Spleen (tissue), 11 donors: ENCODE results near the gene KCNH8. TPM values are rescaled to one million over a fixed set of nuclear protein-coding genes. Genes with fewer than 3 reads are reported as not detected.

ENCODE experiments used
- DNase-seq: peaks from one replicate; pipeline ENCODE4 v3.0.0-alpha.2; 2020
- H3K27ac ChIP-seq, 8 donors: fragments of 200-600 bp; sonication (generic) in 7 of 8; 1 replicate in 4 of 8; 2 replicates in 4 of 8; pipeline versions ENCODE4 v1.5.0 to v1.8.0; 2016 to 2021; ENCODE audit warnings: inconsistent platforms in 4 of 8, mild to moderate bottlenecking in 4 of 8, moderate library complexity in 1 of 8
- H3K27me3 ChIP-seq, 7 donors: fragments of 200-600 bp; sonication (generic) in 6 of 7; replicated peaks in 1 of 7; 1 replicate in 4 of 7; 2 replicates in 3 of 7; pipeline versions ENCODE4 v1.5.0 to v1.8.0; 2016 to 2021; ENCODE audit warnings: inconsistent platforms in 3 of 7, mild to moderate bottlenecking in 1 of 7
- H3K36me3 ChIP-seq, 6 donors: fragments of 200-600 bp; sonication (generic) in 5 of 6; 1 replicate in 4 of 6; 2 replicates in 2 of 6; pipeline versions ENCODE4 v1.5.0 to v1.8.0; 2016 to 2021; ENCODE audit warnings: inconsistent platforms in 2 of 6
- H3K4me1 ChIP-seq, 6 donors: fragments of 200-600 bp; sonication (generic) in 5 of 6; 1 replicate in 3 of 6; 2 replicates in 3 of 6; pipeline versions ENCODE4 v1.5.0 to v1.8.0; 2016 to 2021; ENCODE audit warnings: inconsistent platforms in 3 of 6
- H3K4me3 ChIP-seq, 8 donors: fragments of 200-600 bp; sonication (generic) in 7 of 8; 1 replicate in 4 of 8; 2 replicates in 4 of 8; pipeline versions ENCODE4 v1.5.0 to v1.8.0; 2016 to 2021; ENCODE audit warnings: inconsistent platforms in 4 of 8, mild to moderate bottlenecking in 4 of 8, moderate library complexity in 2 of 8
- H3K9me3 ChIP-seq, 8 donors: fragments of 200-600 bp; sonication (generic) in 7 of 8; 1 replicate in 4 of 8; 2 replicates in 4 of 8; pipeline versions ENCODE4 v1.5.0 to v1.8.0; 2016 to 2021; ENCODE audit warnings: inconsistent platforms in 4 of 8
- CTCF ChIP-seq, 11 experiments: fragments of 200-600 bp in 7 of 11; fragments of 450-650 bp in 4 of 11; sonication (generic) in 4 of 11; IDR thresholded peaks in 8 of 11; conservative IDR thresholded peaks in 3 of 11; 1 replicate in 7 of 11; 2 replicates in 4 of 11; pipeline versions ENCODE4 v1.4.0 to v1.8.0; 2016 to 2021; ENCODE audit warnings: antibody characterized with exemption in 11 of 11, inconsistent platforms in 4 of 11, mild to moderate bottlenecking in 1 of 11
- POLR2A ChIP-seq, 3 donors: fragments of 450-650 bp; IDR thresholded peaks; one replicate each; pipeline ENCODE4 v1.5.1; 2017; ENCODE audit warnings: antibody characterized with exemption in 3 of 3, mild to moderate bottlenecking in 1 of 3
- POLR2AphosphoS5 ChIP-seq, 3 donors: sonication (generic); formaldehyde crosslinking; IDR thresholded peaks; one replicate each; pipeline ENCODE4 v1.5.1; 2017; ENCODE audit warnings: antibody characterized with exemption in 3 of 3
- WGBS, 5 donors: extraction: QIAGEN DNeasy Blood & Tissue Kit in 3 of 5; methylation state at CpG; one replicate each; pipeline versions ENCODE4 v1.1.5 to v1.1.7; 2013 to 2018; 5-methylcytosine and 5-hydroxymethylcytosine counted together
- intact Hi-C: fragments of 100-400 bp; cut with DNase I; formaldehyde crosslinking; loops from one replicate; pipeline ENCODE4 v1.15.0; 2023; ENCODE audit warnings: low total_unique reads
- polyA plus RNA-seq, 3 donors: library from polyadenylated mRNA; stranded (reverse); fragments of 200-250 nt; gene quantifications; one replicate each; pipeline ENCODE4 v1.2.1, GENCODE V29; 2013
- total RNA-seq, 7 donors: library from RNA; depleted of rRNA in 3 of 7; stranded (reverse); fragments of >200 nt in 3 of 7; fragmentation: NEBNext Ultra II Directional in 4 of 7; extraction: Animal tissue kit (Norgen Biotek cat#: 25700) in 4 of 7; gene quantifications; one replicate each; pipeline versions ENCODE4 v1.1.0 to v1.2.1, GENCODE V29; 2016 to 2021
- donor health status: healthy with polysubstance abuse.
- donor health status: DM: no; HTN: no; CAD: no; lungs with moderate emphysema.
- donor health status: DM: no; HTN: no; CAD: no.
- donor health status: Bipolar disorder and iron deficiency.
- donor health status: healthy.
- donor health status: DM: no; HTN: no; CAD: no.
- donor health status: DM: yes; HTN: yes; CAD: no.

The KCNH8 gene
- total and polyA plus RNA-seq, 10 donors, result 0.70 to 3.1 (median 2.2) TPM

GRCh38 chr3:19348941-19349564 is 200.7 kb downstream of the KCNH8 start:
- WGBS, 5 donors, result 21 to 40% (median 31%) methylated on average over 5 of the region's 5 CpGs
- intact Hi-C loops, result loop anchor here (10.0 kb wide), 1 partner anchor 516 kb away; no protein-coding TSS in a partner anchor
- H3K27ac ChIP-seq, result peak overlapping the region in 4 of 8 donors; percentile 57 to 76 (median 66)
- H3K36me3 ChIP-seq, result no peaks in the 10 kb centered on the region
- H3K9me3 ChIP-seq, result peaks cover 0 to 19% (median 6%) of the 10 kb centered on the region in 8 donors
- H3K27me3 ChIP-seq, result no peaks in the 10 kb centered on the region
- H3K4me3 ChIP-seq, result no peak overlapping the region
- peaks cover 0 to 31% (median 4%) of the 10 kb centered on the region in 6 donors for H3K4me1 ChIP-seq
- TF ChIP-seq POLR2AphosphoS5 (IDR thresholded peaks at IDR 0.05), result no peak
- no peak for TF ChIP-seq POLR2A (IDR thresholded peaks at IDR 0.05)
- TF ChIP-seq CTCF (IDR thresholded peaks at IDR 0.05 in 8 of 11, conservative IDR thresholded peaks at IDR 0.05 in 3 of 11), result peak; percentile 24 to 78 (median 56)
- no peak for DNase-seq

- H3K36me3 ChIP-seq, result no peaks in the 10 kb centered on the region
- 61 to 88% (median 70%) methylated on average over 1 of the region's 1 CpG for WGBS, 5 donors
- H3K27ac ChIP-seq, result no peak overlapping the region
- H3K4me3 ChIP-seq, result no peak overlapping the region
- no peak for DNase-seq
- H3K27me3 ChIP-seq, result no peaks in the 10 kb centered on the region
- H3K9me3 ChIP-seq, result peaks cover 0 to 44% (median 13%) of the 10 kb centered on the region in 8 donors
- no peak for TF ChIP-seq POLR2A (IDR thresholded peaks at IDR 0.05)
- no peaks in the 10 kb centered on the region for H3K4me1 ChIP-seq
- intact Hi-C loops, result no loop called here
Observed at GRCh38 chr3:19357947-19358346, 209.6 kb downstream of the KCNH8 start.

- Histone ChIP-seq H3K36me3 (no peaks in the 10 kb centered on the region), H3K27me3 (no peaks in the 10 kb centered on the region), H3K4me3 (no peak overlapping the region), H3K27ac (peak overlapping the region in 3 of 8 donors; percentile 16 to 67 (median 61)), H3K4me1 (no peaks in the 10 kb centered on the region), H3K9me3 (peaks cover 0 to 16% (median 0%) of the 10 kb centered on the region in 8 donors)
- DNase-seq, result no peak
- intact Hi-C loops, result no loop called here
- WGBS, 5 donors, result 89 to 95% (median 91%) methylated on average over 1 of the region's 1 CpG
- TF ChIP-seq CTCF (IDR thresholded peaks at IDR 0.05 in 8 of 11, conservative IDR thresholded peaks at IDR 0.05 in 3 of 11), result no peak
Observed at GRCh38 chr3:19363071-19363470, 214.8 kb downstream of the KCNH8 start.

GRCh38 chr3:19364148-19364547 is 215.8 kb downstream of the KCNH8 start:
- no peak for TF ChIP-seq POLR2A (IDR thresholded peaks at IDR 0.05)
- no peak for TF ChIP-seq CTCF (IDR thresholded peaks at IDR 0.05 in 8 of 11, conservative IDR thresholded peaks at IDR 0.05 in 3 of 11)
- TF ChIP-seq POLR2AphosphoS5 (IDR thresholded peaks at IDR 0.05), result no peak
- H3K36me3 ChIP-seq, result no peaks in the 10 kb centered on the region
- intact Hi-C loops, result no loop called here
- no peak overlapping the region for H3K27ac ChIP-seq
- WGBS, 5 donors, result 83 to 94% (median 90%) methylated on average over 8 of the region's 8 CpGs
- H3K4me3 ChIP-seq, result no peak overlapping the region
- H3K4me1 ChIP-seq, result no peaks in the 10 kb centered on the region
- H3K27me3 ChIP-seq, result no peaks in the 10 kb centered on the region
- no peak for DNase-seq
- peaks cover 0 to 15% (median 0%) of the 10 kb centered on the region in 8 donors for H3K9me3 ChIP-seq
